Measurements from ENCODE around the gene SYNPO2. TPM values are rescaled to one million over a fixed set of nuclear protein-coding genes. Genes with fewer than 3 reads are reported as not detected.

The SYNPO2 gene
- total and polyA plus RNA-seq, 2 of the 13 experiments (the other 11 are each of a cell fraction or from before 2014, with no cell fraction given), result not detected

- no TSS peak for BruUV-seq (replicated peaks)
- ATAC-seq, result no peak
- POLR2A ChIA-PET, result no interaction called here
- no peak overlapping the region for H3K9ac ChIP-seq (ENCODE audit: insufficient read depth, low read depth, low read length)
- in situ Hi-C loops (cut with HindIII; ENCODE audit: extremely low pct_ligation_motif_present, low pct_unique_long_range_greater_than_20kb) (no loop called here), intact Hi-C loops (cut with micrococcal nuclease; ENCODE audit: unreplicated experiment) (no loop called here)
- WGBS (ENCODE audit: low lambda C conversion rate), result 43% methylated on average over 8 of the region's 8 CpGs
- CTCF ChIA-PET (ENCODE audit: low intra/inter-chr PET ratio, low total read pairs), result no interaction called here
- no peaks in the 10 kb centered on the region for H3K4me1 ChIP-seq (ENCODE audit: insufficient read depth, low read length)
- no peaks in the 10 kb centered on the region for H3K79me2 ChIP-seq (ENCODE audit: insufficient read depth, low read length)
- H3K36me3 ChIP-seq (replicated peaks in 1 of 2; ENCODE audit: control insufficient read depth in 1 of 2, insufficient read depth in 2 of 2, low read length in 2 of 2), result no peaks in the 10 kb centered on the region
- no peaks in the 10 kb centered on the region for H4K20me1 ChIP-seq (ENCODE audit: insufficient read depth, low read length)
- no peak for DNase-seq (ENCODE audit: low spot score)
- H3K27me3 ChIP-seq (ENCODE audit: control insufficient read depth in 1 of 2, insufficient read depth in 2 of 2, low read length in 2 of 2), result peaks cover 0 to 11% of the 10 kb centered on the region in 2 experiments; a peak in 1 of 5 replicates
- H3K4me3 ChIP-seq (replicated peaks in 1 of 3; ENCODE audit: insufficient read depth in 1 of 3, low read depth in 2 of 3, low read length in 3 of 3), result no peak overlapping the region
- no peak for FAIRE-seq
- H3K4me2 ChIP-seq (ENCODE audit: low read depth, low read length), result no peak overlapping the region
- H2AFZ ChIP-seq (ENCODE audit: low read length), result no peak overlapping the region
- TF ChIP-seq ATF1 (CRISPR knock-in tag; IDR thresholded peaks at IDR 0.05), result no peak
- TF ChIP-seq ZNF639 (CRISPR knock-in tag; conservative IDR thresholded peaks at IDR 0.05), result no peak
- no peak for TF ChIP-seq MED1 (CRISPR knock-in tag; IDR thresholded peaks at IDR 0.05)
- TF ChIP-seq ZNF160 (CRISPR knock-in tag; IDR thresholded peaks at IDR 0.05), result no peak
- TF ChIP-seq FOSL1 (CRISPR knock-in tag; IDR thresholded peaks at IDR 0.05; ENCODE audit: borderline replicate concordance), result no peak
- no peak for TF ChIP-seq NR2F6 (IDR thresholded peaks at IDR 0.05)
- TF ChIP-seq NR2F6 (CRISPR knock-in tag; IDR thresholded peaks at IDR 0.05), result no peak
- no peak for TF ChIP-seq MYNN (CRISPR knock-in tag; IDR thresholded peaks at IDR 0.05; ENCODE audit: low read depth)
- TF ChIP-seq NFAT5 (CRISPR knock-in tag; IDR thresholded peaks at IDR 0.05), result no peak
- no peaks in the 10 kb centered on the region for H3K9me3 ChIP-seq (ENCODE audit: low read length)
- H3K27ac ChIP-seq (ENCODE audit: extremely low read length, insufficient read depth, low read length), result no peak overlapping the region
These were observed 147.5 kb downstream of the SYNPO2 start for GRCh38 chr4:119035951-119036737.

Data from HepG2 (cell line).